Panc1 (cell line): Measurements from ENCODE around the gene ROBO1.

Experiments
- POLR2AphosphoS5 ChIP-seq: IDR thresholded peaks from 2 replicates; pipeline ENCODE4 v1.6.1; 2012; ENCODE audit warnings: mild to moderate bottlenecking, low read depth, low read length, moderate library complexity
- TF ChIP-seq, protein P1 (sequence below): fragments of 450-650 bp; IDR thresholded peaks from 2 replicates; pipeline ENCODE4 v1.5.1; 2017; ENCODE audit warnings: mild to moderate bottlenecking
- TF ChIP-seq, protein P2 (sequence below), 2 experiments: IDR thresholded peaks; 2 replicates each; pipeline ENCODE4 v1.6.1; 2011 to 2012; ENCODE audit warnings: low read depth in 2 of 2, control low read depth in 1 of 2, low read length in 1 of 2, mild to moderate bottlenecking in 1 of 2, moderate library complexity in 1 of 2; ENCODE audit not compliant: insufficient read depth in 1 of 2

GRCh38 chr3:78957456-78957855, 810.3 kb downstream of the ROBO1 start:
- TF ChIP-seq, protein P1, sequence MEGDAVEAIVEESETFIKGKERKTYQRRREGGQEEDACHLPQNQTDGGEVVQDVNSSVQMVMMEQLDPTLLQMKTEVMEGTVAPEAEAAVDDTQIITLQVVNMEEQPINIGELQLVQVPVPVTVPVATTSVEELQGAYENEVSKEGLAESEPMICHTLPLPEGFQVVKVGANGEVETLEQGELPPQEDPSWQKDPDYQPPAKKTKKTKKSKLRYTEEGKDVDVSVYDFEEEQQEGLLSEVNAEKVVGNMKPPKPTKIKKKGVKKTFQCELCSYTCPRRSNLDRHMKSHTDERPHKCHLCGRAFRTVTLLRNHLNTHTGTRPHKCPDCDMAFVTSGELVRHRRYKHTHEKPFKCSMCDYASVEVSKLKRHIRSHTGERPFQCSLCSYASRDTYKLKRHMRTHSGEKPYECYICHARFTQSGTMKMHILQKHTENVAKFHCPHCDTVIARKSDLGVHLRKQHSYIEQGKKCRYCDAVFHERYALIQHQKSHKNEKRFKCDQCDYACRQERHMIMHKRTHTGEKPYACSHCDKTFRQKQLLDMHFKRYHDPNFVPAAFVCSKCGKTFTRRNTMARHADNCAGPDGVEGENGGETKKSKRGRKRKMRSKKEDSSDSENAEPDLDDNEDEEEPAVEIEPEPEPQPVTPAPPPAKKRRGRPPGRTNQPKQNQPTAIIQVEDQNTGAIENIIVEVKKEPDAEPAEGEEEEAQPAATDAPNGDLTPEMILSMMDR = no peak
- no peak for TF ChIP-seq POLR2AphosphoS5
- TF ChIP-seq, protein P2, sequence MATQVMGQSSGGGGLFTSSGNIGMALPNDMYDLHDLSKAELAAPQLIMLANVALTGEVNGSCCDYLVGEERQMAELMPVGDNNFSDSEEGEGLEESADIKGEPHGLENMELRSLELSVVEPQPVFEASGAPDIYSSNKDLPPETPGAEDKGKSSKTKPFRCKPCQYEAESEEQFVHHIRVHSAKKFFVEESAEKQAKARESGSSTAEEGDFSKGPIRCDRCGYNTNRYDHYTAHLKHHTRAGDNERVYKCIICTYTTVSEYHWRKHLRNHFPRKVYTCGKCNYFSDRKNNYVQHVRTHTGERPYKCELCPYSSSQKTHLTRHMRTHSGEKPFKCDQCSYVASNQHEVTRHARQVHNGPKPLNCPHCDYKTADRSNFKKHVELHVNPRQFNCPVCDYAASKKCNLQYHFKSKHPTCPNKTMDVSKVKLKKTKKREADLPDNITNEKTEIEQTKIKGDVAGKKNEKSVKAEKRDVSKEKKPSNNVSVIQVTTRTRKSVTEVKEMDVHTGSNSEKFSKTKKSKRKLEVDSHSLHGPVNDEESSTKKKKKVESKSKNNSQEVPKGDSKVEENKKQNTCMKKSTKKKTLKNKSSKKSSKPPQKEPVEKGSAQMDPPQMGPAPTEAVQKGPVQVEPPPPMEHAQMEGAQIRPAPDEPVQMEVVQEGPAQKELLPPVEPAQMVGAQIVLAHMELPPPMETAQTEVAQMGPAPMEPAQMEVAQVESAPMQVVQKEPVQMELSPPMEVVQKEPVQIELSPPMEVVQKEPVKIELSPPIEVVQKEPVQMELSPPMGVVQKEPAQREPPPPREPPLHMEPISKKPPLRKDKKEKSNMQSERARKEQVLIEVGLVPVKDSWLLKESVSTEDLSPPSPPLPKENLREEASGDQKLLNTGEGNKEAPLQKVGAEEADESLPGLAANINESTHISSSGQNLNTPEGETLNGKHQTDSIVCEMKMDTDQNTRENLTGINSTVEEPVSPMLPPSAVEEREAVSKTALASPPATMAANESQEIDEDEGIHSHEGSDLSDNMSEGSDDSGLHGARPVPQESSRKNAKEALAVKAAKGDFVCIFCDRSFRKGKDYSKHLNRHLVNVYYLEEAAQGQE (IDR thresholded peaks at IDR 0.05; ENCODE audit: insufficient read depth in 1 of 2, low read depth in 2 of 2, low read length in 1 of 2) = no peak
